SK-N-SH (cell line): ENCODE measurements around the gene ERRFI1. TPM values are rescaled to one million over a fixed set of nuclear protein-coding genes. Genes with fewer than 3 reads are reported as not detected.

Experiments used
- CTCF ChIA-PET: fragments of 300-600, 350-600 bp; formaldehyde crosslinking; extraction: SDS; loops from one replicate; lab custom pipeline; 2021; lab: Yijun Ruan, JAX
- POLR2A ChIA-PET: fragments of 350-600 bp; sonication (Branson Sonifier 250); formaldehyde crosslinking; extraction: SDS; loops from one replicate; lab custom pipeline; 2020; ENCODE audit warnings: antibody characterized with exemption, inconsistent platforms; lab: Yijun Ruan, JAX
- DNase-seq: peaks from one replicate; pipeline ENCODE4 v3.0.0; 2012
- H2AFZ ChIP-seq: fragments of 200-600 bp; sonication (generic); 2 replicates; pipeline ENCODE4 v1.8.1; 2016; ENCODE audit warnings: antibody characterized with exemption, mild to moderate bottlenecking, low read depth
- H3F3A ChIP-seq: fragments of 200-600 bp; sonication (generic); replicated peaks from 2 replicates; pipeline ENCODE3; 2016; ENCODE audit warnings: antibody characterized with exemption, mild to moderate bottlenecking; ENCODE audit not compliant: insufficient read depth
- H3K27ac ChIP-seq, 2 experiments: fragments of 200-500 bp in 1 of 2; fragments of 200-600 bp in 1 of 2; sonication (Bioruptor generic) in 1 of 2; sonication (generic), shearing (Covaris generic) in 1 of 2; 2 replicates each; pipeline versions ENCODE4 v1.5.1 to v1.6.1; 2014 to 2016; ENCODE audit warnings: low read depth in 2 of 2, inconsistent platforms in 1 of 2, low read length in 1 of 2, mild to moderate bottlenecking in 1 of 2, mixed read lengths in 1 of 2
- H3K27me3 ChIP-seq: fragments of 200-600 bp; sonication (generic), shearing (Covaris generic); 2 replicates; pipeline ENCODE4 v1.6.1; 2016; ENCODE audit warnings: mixed run types; ENCODE audit not compliant: insufficient read depth
- H3K36me3 ChIP-seq, 2 experiments: fragments of 200-500 bp in 1 of 2; fragments of 200-600 bp in 1 of 2; sonication (Bioruptor generic) in 1 of 2; sonication (generic) in 1 of 2; replicated peaks in 1 of 2; 2 replicates each; pipeline versions ENCODE3 to v1.5.1; 2014 to 2016; ENCODE audit warnings: low read length in 1 of 2, mild to moderate bottlenecking in 1 of 2; ENCODE audit not compliant: insufficient read depth in 2 of 2, control insufficient read depth in 1 of 2
- H3K4me1 ChIP-seq, 2 experiments: fragments of 200-500 bp in 1 of 2; fragments of 200-600 bp in 1 of 2; sonication (Bioruptor generic) in 1 of 2; sonication (generic), shearing (Covaris generic) in 1 of 2; 2 replicates each; pipeline versions ENCODE4 v1.5.1 to v1.6.1; 2014 to 2016; ENCODE audit warnings: low read depth in 1 of 2, low read length in 1 of 2, mixed run types in 1 of 2; ENCODE audit not compliant: insufficient read depth in 2 of 2, control insufficient read depth in 1 of 2
- H3K4me2 ChIP-seq: fragments of 200-600 bp; sonication (generic), shearing (Covaris generic); 2 replicates; pipeline ENCODE4 v1.6.1; 2017; ENCODE audit warnings: mixed run types
- H3K4me3 ChIP-seq, 2 experiments: fragments of 200-500 bp in 1 of 2; fragments of 200-600 bp in 1 of 2; sonication (Bioruptor generic) in 1 of 2; sonication (generic), shearing (Covaris generic) in 1 of 2; 2 replicates each; pipeline versions ENCODE4 v1.5.1 to v1.8.1; 2014 to 2016; ENCODE audit warnings: low read depth in 2 of 2, inconsistent platforms in 1 of 2, low read length in 1 of 2, mild to moderate bottlenecking in 1 of 2, mixed read lengths in 1 of 2, moderate library complexity in 1 of 2
- H3K79me2 ChIP-seq: fragments of 200-600 bp; sonication (generic); 2 replicates; pipeline ENCODE4 v1.8.1; 2017; ENCODE audit warnings: mild to moderate bottlenecking; ENCODE audit not compliant: insufficient read depth
- H3K9ac ChIP-seq: fragments of 200-600 bp; sonication (generic); 2 replicates; pipeline ENCODE4 v1.6.1; 2017; ENCODE audit warnings: mixed run types
- H3K9me2 ChIP-seq: fragments of 200-600 bp; sonication (generic); 2 replicates; pipeline ENCODE4 v1.6.1; 2017; ENCODE audit warnings: mixed run types
- H3K9me3 ChIP-seq: fragments of 200-600 bp; sonication (generic); 2 replicates; pipeline ENCODE4 v1.6.1; 2017; ENCODE audit warnings: mixed run types, mild to moderate bottlenecking, moderate library complexity
- H4K20me1 ChIP-seq: fragments of 200-600 bp; sonication (generic); 2 replicates; pipeline ENCODE4 v1.6.1; 2017; ENCODE audit warnings: mild to moderate bottlenecking, mixed run types; ENCODE audit not compliant: insufficient read depth
- CHD2 ChIP-seq: fragments of 150-350 bp; IDR thresholded peaks from 2 replicates; pipeline ENCODE4 v1.6.1; 2018; ENCODE audit warnings: low read length; ENCODE audit not compliant: partially characterized antibody
- ELF1 ChIP-seq: IDR thresholded peaks from 2 replicates; pipeline ENCODE4 v1.4.0; 2012
- EP300 ChIP-seq, 2 experiments: IDR thresholded peaks; 2 replicates each; pipeline versions ENCODE4 v1.4.0 to v1.6.1; 2012; ENCODE audit warnings: borderline replicate concordance in 1 of 2, low read depth in 1 of 2, low read length in 1 of 2
- FOSL2 ChIP-seq: IDR thresholded peaks from 2 replicates; pipeline ENCODE4 v1.4.0; 2012; ENCODE audit warnings: low read depth, mild to moderate bottlenecking, moderate library complexity, borderline replicate concordance
- GATA2 ChIP-seq: sonication (generic); formaldehyde crosslinking; IDR thresholded peaks from 2 replicates; pipeline ENCODE4 v1.5.0; 2020; ENCODE audit warnings: mild to moderate bottlenecking, missing genetic modification reagents
- NFIC ChIP-seq: IDR thresholded peaks from 2 replicates; pipeline ENCODE4 v1.4.0; 2012; ENCODE audit warnings: borderline replicate concordance
- RCOR1 ChIP-seq: fragments of 150-350 bp; IDR thresholded peaks from 2 replicates; pipeline ENCODE4 v1.6.1; 2017; ENCODE audit warnings: antibody characterized with exemption, low read length
- REST ChIP-seq: IDR thresholded peaks from 2 replicates; pipeline ENCODE4 v1.6.1; 2012; ENCODE audit warnings: mild to moderate bottlenecking, low read depth, low read length, moderate library complexity
- RFX5 ChIP-seq: IDR thresholded peaks from 2 replicates; pipeline ENCODE4 v1.6.1; 2012; ENCODE audit warnings: mild to moderate bottlenecking, improper control_type of control experiment, low read length
- SIN3A ChIP-seq: IDR thresholded peaks from 2 replicates; pipeline ENCODE4 v1.6.1; 2012; ENCODE audit warnings: low read depth, mild to moderate bottlenecking, low read length, moderate library complexity, borderline replicate concordance
- SMC3 ChIP-seq: IDR thresholded peaks from 2 replicates; pipeline ENCODE4 v1.6.1; 2012; ENCODE audit warnings: low read depth, low read length, improper control_type of control experiment
- TAF1 ChIP-seq: IDR thresholded peaks from 2 replicates; pipeline ENCODE4 v1.6.1; 2012; ENCODE audit warnings: low read depth, mild to moderate bottlenecking, low read length, moderate library complexity, borderline replicate concordance
- TCF12 ChIP-seq: IDR thresholded peaks from 2 replicates; pipeline ENCODE4 v1.4.0; 2012
- USF1 ChIP-seq: IDR thresholded peaks from 2 replicates; pipeline ENCODE4 v1.4.0; 2012; ENCODE audit warnings: low read depth, borderline replicate concordance
- YY1 ChIP-seq: IDR thresholded peaks from 2 replicates; pipeline ENCODE4 v1.4.0; 2012; ENCODE audit warnings: low read depth, mild to moderate bottlenecking
- WGBS: methylation state at CpG from one replicate; pipeline ENCODE4 v1.1.6; 2017; ENCODE audit warnings: low lambda C conversion rate; 5-methylcytosine and 5-hydroxymethylcytosine counted together
- polyA plus RNA-seq, 3 experiments: library from polyadenylated mRNA; depleted of rRNA; stranded (reverse); fragments of >200 nt; gene quantifications; 2 replicates each; pipeline ENCODE4 v1.2.3, GENCODE V29; 2012

Gene ERRFI1
- polyA plus RNA-seq, 1 of the 3 experiments (the other 2 are of a cell fraction), result 65.6 TPM

GRCh38 chr1:8013399-8013798, 12.7 kb downstream of the ERRFI1 start:
- H3K27ac ChIP-seq, result no peak overlapping the region
- no peaks in the 10 kb centered on the region for H3K9me3 ChIP-seq
- H2AFZ ChIP-seq, result no peak overlapping the region
- H3K9ac ChIP-seq, result no peak overlapping the region
- H3K79me2 ChIP-seq, result peaks cover 67% of the 10 kb centered on the region
- peaks cover 12% of the 10 kb centered on the region; the same call in 1 of the 2 replicates for H4K20me1 ChIP-seq
- 96% methylated on average over 11 of the region's 11 CpGs for WGBS
- peaks cover 13 to 26% of the 10 kb centered on the region in 2 experiments for H3K4me1 ChIP-seq
- H3K4me3 ChIP-seq, result no peak overlapping the region
- peaks cover 38% of the 10 kb centered on the region for H3F3A ChIP-seq
- no peak overlapping the region for H3K4me2 ChIP-seq
- no peaks in the 10 kb centered on the region for H3K9me2 ChIP-seq
- DNase-seq, result no peak
- ChIA-PET CTCF (interaction anchor here (0.8 to 10.6 kb wide), 8 partner anchors 8 to 335 kb away, joined by 3 to 293 read pairs (median 22); partner anchors contain the start of gene SLC45A1), POLR2A (no interaction called here)
- no peak for TF ChIP-seq RCOR1
- TF ChIP-seq FOSL2, result no peak
- no peak for TF ChIP-seq GATA2
- TF ChIP-seq SIN3A, result no peak
- TF ChIP-seq TAF1, result no peak
- TF ChIP-seq TCF12, result no peak
- no peak for TF ChIP-seq NFIC
- TF ChIP-seq REST, result no peak
- TF ChIP-seq CHD2, result no peak
- TF ChIP-seq ELF1, result no peak
- TF ChIP-seq RFX5, result no peak
- TF ChIP-seq YY1, result no peak
- TF ChIP-seq EP300 (IDR thresholded peaks at IDR 0.05; ENCODE audit: borderline replicate concordance in 1 of 2, low read depth in 1 of 2, low read length in 1 of 2), result no peak
- TF ChIP-seq USF1, result no peak
- no peak for TF ChIP-seq SMC3
- H3K27me3 ChIP-seq, result no peaks in the 10 kb centered on the region
- H3K36me3 ChIP-seq, result peaks cover 25 to 45% of the 10 kb centered on the region in 2 experiments
